Measurements from ENCODE around the gene KCNQ1. TPM values are rescaled to one million over a fixed set of nuclear protein-coding genes. Genes with fewer than 3 reads are reported as not detected.

Gene KCNQ1
- total RNA-seq, 1 experiment from 2014 or later: 2.5 TPM

DNA sequence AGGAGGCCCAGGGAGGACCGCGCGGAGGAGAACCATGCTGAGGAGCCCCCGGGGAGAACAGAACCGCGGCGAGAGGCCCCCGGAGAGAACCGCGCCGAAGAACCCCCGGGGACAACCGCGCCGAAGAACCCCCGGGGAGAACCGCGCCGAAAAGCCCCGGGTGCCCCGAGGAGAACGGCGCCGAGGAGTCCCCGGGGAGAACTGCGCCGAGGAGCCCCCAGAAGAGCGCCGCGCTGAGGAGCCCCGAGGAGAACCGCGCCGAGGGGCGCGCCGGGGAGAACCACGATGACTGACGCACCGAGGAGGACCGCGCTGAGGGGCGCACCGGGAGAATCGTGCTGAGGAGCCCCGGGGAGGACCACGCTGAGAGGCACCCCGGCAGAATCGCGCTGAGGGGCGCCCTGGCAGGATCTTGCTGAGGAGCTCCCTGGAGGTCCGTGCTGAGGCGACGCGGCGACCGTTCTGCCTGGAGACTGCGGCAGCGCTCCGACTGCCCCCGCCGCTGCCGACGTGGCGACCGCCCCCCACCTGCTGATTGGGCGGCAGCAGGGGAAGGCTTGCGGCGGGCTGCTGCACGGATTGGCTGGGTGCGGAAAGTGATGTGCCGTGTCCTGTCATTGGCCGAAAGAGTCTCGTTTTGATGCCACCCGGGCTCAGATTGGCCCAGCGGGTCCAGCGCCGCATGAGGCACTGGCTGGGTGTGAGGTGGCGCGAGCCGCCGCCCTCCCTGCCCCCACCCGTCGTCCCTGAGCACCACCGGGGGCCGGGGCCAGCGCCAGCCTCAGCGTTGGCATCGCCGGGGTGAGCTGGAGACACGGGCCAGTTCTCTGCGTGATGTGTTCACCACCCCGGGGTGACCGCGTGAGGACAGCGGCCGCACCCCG is 255.0 kb downstream of the KCNQ1 start, which contains the start of gene KCNQ1OT1:
Gene KCNQ1OT1, minus strand, starts transcription at position 464 of the 884 bp plus-strand sequence.
- ATAC-seq: peak; percentile 86
- Mint-ChIP-seq H3K9me3 (peaks cover 5% of the 10 kb centered on the region), H3K27ac (peak within 1 kb of the TSS; percentile 30), H3K4me1 (peaks cover 68% of the 10 kb centered on the region), H3K27me3 (ENCODE audit: low read depth) (peaks cover 44% of the 10 kb centered on the region), H3K4me3 (peak within 1 kb of the TSS; percentile 86), H3K36me3 (peaks cover 19% of the 10 kb centered on the region)
- ChIA-PET CTCF (no interaction called here), POLR2A (interaction anchor here (0.5 kb wide), 1 partner anchor 50 kb away, joined by 4 read pairs; no protein-coding TSS in a partner anchor)
- DNase-seq (ENCODE audit: low spot score): peak; percentile 81
- TF ChIP-seq ZNF232 (CRISPR knock-in tag; IDR thresholded peaks at IDR 0.05) (peak; percentile 38; the same call in 1 of the 2 replicates), NR1H2 (CRISPR knock-in tag; IDR thresholded peaks at IDR 0.05) (no peak), E2F5 (CRISPR knock-in tag; IDR thresholded peaks at IDR 0.05) (peak; percentile 56; the same call in 1 of the 2 replicates), CDX4 (CRISPR knock-in tag; IDR thresholded peaks at IDR 0.05; ENCODE audit: borderline replicate concordance) (no peak), ZNF396 (CRISPR knock-in tag; IDR thresholded peaks at IDR 0.05; ENCODE audit: borderline replicate concordance) (no peak), MAX (CRISPR knock-in tag; IDR thresholded peaks at IDR 0.05) (peak; percentile 75; the same call in 1 of the 2 replicates), OVOL2 (CRISPR knock-in tag; IDR thresholded peaks at IDR 0.05; ENCODE audit: borderline replicate concordance) (no peak), MYBL2 (CRISPR knock-in tag; IDR thresholded peaks at IDR 0.05) (peak; percentile 88), AR (CRISPR knock-in tag; IDR thresholded peaks at IDR 0.05) (no peak), PREB (CRISPR knock-in tag; IDR thresholded peaks at IDR 0.05; ENCODE audit: borderline replicate concordance) (peak; percentile 56; the same call in 1 of the 2 replicates), NFYB (CRISPR knock-in tag; conservative IDR thresholded peaks at IDR 0.05; ENCODE audit: low read depth) (peak; percentile 97), NFATC4 (CRISPR knock-in tag; IDR thresholded peaks at IDR 0.05) (no peak), TEAD4 (CRISPR knock-in tag; IDR thresholded peaks at IDR 0.05) (no peak), GABPB1 (CRISPR knock-in tag; IDR thresholded peaks at IDR 0.05) (peak; percentile 68), JUN (CRISPR knock-in tag; IDR thresholded peaks at IDR 0.05) (0 out of 2 replicates have a peak, but pooled peaks have one; percentile 25), CREM (CRISPR knock-in tag; IDR thresholded peaks at IDR 0.05) (peak; percentile 17; the same call in 1 of the 2 replicates), NFE2L1 (CRISPR knock-in tag; IDR thresholded peaks at IDR 0.05) (peak; percentile 82), ZNF423 (CRISPR knock-in tag; IDR thresholded peaks at IDR 0.05) (peak; percentile 43; the same call in 1 of the 2 replicates), SP1 (CRISPR knock-in tag; conservative IDR thresholded peaks at IDR 0.05) (peak; percentile 53; the same call in 1 of the 2 replicates)
- TF ChIP-seq, protein P1, sequence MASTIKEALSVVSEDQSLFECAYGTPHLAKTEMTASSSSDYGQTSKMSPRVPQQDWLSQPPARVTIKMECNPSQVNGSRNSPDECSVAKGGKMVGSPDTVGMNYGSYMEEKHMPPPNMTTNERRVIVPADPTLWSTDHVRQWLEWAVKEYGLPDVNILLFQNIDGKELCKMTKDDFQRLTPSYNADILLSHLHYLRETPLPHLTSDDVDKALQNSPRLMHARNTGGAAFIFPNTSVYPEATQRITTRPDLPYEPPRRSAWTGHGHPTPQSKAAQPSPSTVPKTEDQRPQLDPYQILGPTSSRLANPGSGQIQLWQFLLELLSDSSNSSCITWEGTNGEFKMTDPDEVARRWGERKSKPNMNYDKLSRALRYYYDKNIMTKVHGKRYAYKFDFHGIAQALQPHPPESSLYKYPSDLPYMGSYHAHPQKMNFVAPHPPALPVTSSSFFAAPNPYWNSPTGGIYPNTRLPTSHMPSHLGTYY (CRISPR knock-in tag; IDR thresholded peaks at IDR 0.05): no peak
- TF ChIP-seq, protein P2, sequence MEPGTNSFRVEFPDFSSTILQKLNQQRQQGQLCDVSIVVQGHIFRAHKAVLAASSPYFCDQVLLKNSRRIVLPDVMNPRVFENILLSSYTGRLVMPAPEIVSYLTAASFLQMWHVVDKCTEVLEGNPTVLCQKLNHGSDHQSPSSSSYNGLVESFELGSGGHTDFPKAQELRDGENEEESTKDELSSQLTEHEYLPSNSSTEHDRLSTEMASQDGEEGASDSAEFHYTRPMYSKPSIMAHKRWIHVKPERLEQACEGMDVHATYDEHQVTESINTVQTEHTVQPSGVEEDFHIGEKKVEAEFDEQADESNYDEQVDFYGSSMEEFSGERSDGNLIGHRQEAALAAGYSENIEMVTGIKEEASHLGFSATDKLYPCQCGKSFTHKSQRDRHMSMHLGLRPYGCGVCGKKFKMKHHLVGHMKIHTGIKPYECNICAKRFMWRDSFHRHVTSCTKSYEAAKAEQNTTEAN (CRISPR knock-in tag; IDR thresholded peaks at IDR 0.05): peak; percentile 18; the same call in 1 of the 2 replicates
- TF ChIP-seq, protein P3, sequence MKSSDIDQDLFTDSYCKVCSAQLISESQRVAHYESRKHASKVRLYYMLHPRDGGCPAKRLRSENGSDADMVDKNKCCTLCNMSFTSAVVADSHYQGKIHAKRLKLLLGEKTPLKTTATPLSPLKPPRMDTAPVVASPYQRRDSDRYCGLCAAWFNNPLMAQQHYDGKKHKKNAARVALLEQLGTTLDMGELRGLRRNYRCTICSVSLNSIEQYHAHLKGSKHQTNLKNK (CRISPR knock-in tag; IDR thresholded peaks at IDR 0.05): no peak
- TF ChIP-seq, protein P4, sequence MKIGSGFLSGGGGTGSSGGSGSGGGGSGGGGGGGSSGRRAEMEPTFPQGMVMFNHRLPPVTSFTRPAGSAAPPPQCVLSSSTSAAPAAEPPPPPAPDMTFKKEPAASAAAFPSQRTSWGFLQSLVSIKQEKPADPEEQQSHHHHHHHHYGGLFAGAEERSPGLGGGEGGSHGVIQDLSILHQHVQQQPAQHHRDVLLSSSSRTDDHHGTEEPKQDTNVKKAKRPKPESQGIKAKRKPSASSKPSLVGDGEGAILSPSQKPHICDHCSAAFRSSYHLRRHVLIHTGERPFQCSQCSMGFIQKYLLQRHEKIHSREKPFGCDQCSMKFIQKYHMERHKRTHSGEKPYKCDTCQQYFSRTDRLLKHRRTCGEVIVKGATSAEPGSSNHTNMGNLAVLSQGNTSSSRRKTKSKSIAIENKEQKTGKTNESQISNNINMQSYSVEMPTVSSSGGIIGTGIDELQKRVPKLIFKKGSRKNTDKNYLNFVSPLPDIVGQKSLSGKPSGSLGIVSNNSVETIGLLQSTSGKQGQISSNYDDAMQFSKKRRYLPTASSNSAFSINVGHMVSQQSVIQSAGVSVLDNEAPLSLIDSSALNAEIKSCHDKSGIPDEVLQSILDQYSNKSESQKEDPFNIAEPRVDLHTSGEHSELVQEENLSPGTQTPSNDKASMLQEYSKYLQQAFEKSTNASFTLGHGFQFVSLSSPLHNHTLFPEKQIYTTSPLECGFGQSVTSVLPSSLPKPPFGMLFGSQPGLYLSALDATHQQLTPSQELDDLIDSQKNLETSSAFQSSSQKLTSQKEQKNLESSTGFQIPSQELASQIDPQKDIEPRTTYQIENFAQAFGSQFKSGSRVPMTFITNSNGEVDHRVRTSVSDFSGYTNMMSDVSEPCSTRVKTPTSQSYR (CRISPR knock-in tag; IDR thresholded peaks at IDR 0.05): peak; percentile 57; the same call in 1 of the 2 replicates

Data from WTC11 (cell line).